Stimulated activated CD8-positive, alpha-beta memory T cell treated with anti-CD3 and anti-CD28 coated beads, Interleukin-2, amount 100 ng/mL, for 48 hours (primary cell): ENCODE measurements around the gene ITLN2.
"Not testable (repeated sequence)": the region's sequence is repeated elsewhere in the genome, so short reads cannot be mapped to it uniquely, and the experiment has no call there.

Source experiments
- DNase-seq, 2 donors: peaks; one replicate each; pipeline ENCODE4 v3.0.0-alpha.2; 2020; ENCODE audit warnings: low read depth in 2 of 2

Gene ITLN2

GRCh38 chr1:160905617-160905989 lies 49.0 kb downstream of the ITLN2 start:
- DNase-seq, result no peak

DNA sequence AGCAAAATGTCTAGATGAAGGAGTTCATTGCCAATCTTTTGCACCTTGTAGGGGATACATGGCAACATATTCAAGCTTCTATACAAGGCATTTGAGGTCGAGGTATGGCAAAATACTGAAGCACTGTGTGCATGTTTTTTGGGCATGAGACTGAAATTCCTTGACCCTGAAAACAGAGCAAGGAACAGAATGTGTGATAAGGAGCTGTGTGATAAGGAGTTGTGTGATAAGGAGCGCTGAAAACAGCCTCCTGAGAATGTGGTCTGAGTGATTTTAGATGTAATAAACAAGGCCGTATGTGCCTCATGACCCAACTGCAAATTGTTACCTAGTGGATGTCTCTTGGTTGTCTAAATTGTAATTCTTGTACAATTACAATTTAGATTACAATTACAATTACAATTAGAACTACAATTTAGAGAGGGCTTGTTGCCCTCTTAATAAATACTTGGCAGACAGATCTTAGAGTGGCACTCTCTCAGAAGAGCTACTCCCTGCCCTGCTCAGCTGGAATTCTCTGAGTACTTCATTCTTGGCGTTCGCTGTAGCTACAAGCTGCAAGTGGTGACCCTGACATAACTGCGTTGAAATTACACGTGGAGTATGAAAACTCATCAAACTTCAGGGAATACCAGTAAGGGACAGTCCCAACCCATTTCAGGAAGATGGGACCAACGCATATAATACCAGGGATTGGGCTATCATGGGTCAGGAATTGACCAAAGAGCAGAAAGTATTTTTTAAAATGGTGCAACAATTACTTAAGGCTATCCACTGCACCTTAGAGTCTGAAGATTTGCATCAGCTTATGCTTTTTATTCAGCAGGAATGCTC lies 49.6 kb downstream of the ITLN2 start:
- no peak for DNase-seq

GRCh38 chr1:160902251-160902650 lies 52.4 kb downstream of the ITLN2 start:
- not testable (repeated sequence) for DNase-seq

DNA sequence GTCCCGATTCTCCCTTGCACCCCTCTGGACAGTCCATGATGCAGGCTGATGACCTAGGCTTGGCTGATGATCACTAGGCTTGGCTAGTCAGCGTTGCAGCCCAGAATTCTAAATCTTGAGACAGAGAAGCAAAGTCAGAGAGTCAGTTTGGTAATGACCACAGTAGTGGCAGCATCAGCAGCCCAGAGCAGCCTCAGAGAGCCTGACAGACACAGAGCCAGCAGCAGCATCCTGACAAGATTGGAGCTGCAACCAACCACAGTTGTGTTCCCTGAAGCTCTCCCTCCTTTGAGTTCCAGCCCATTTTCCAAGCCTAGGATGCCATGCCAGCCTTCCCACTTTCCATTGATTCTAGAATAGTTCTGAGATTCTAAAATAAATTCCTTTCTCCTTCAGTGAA lies 52.8 kb downstream of the ITLN2 start:
- DNase-seq, result no peak

DNA sequence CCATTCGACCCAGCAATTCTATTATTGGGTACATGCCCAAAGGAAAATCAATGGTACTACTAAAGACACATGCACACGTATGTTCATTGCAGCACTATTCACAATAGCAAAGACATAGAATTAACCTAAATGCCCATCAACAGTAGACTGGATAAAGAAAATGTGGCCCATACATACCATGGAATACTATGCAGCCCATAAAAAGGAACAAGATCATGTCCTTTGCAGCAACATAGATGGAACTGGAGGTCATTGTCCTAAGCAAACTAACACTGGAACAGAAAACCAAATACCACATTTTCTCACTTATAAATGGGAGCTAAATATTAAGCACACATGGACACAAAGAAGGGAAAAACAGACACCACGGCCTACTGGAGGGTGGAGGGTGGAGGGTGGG lies 53.9 kb downstream of the ITLN2 start:
- not testable (repeated sequence) for DNase-seq
